ENCODE results near the gene MCRS1.
"Not testable (repeated sequence)": the region's sequence is repeated elsewhere in the genome, so short reads cannot be mapped to it uniquely, and the experiment has no call there.

Gene MCRS1

DNA sequence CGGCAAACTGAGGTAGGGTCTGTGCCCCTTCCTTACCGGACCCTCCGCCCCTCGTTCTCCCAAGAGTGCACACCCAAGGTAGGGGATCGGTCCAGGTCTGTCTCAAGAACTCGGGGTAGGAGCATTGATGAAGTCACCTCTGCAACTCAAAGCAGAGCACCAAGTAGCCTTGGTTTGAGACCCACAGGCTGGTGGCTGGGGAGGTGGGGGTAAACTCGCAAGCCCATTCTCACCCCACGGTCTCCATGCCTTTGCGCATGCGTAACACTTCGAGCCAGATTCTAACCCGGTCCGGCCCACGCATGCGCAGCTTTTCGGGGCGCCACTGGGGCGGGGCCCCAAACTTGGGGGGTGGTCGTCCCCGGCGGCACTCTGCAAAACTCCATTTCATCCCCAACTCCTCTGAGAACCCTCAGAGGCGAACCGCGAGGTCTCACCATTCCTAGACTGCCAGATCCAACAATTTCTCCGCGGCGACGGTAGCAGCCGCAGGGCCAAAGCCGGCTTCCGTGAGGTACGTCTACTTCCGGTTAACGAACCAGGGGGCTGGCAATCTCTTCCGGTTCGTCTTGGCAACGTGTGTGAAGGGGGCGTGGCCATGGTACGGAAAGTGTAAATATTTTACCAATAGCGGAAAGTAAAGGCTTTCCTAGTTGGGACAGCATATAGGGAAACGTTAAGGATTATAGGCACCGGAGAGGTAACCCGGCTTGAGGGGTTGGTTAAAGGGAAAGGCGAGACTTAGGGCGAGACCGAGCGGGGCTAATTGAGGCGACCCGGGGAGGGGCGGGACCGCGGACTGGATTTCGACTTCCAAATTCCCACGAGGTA, at the start of gene MCRS1:
MCRS1 (minus strand) TSS at position 532 of the 831 bp plus-strand sequence. CDS start 1,411 bp downstream, outside the sequence.
- H3K27ac ChIP-seq = peak within 1 kb of the TSS; percentile 73 to 99 (median 91)
- peak within 1 kb of the TSS; percentile 49 to 93 (median 78) for H3K4me3 ChIP-seq

- H3K4me3 ChIP-seq = no peak overlapping the region
- no peak overlapping the region for H3K27ac ChIP-seq
These were observed 48.7 kb upstream of the MCRS1 start for GRCh38 chr12:49616533-49617219.

DNA sequence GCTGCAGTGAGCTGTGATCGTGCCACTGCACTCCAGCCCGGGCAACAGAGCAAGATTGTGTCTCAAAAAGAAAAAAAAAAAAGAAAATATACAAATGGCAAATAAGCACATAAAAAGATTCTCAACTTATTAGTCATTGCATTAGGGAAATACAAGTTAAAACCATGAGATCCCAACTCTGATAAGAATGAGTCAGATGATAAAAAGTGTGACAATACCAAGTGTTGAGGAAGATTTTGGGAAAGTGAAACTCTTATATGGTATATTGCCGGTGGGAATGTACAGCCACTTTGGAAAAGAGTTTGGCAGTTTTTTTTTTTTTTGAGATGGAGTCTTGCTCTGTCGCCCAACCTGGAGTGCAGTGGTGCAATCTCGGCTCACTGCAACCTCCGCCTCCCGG, 47.8 kb upstream of the MCRS1 start:
- Histone ChIP-seq H3K4me3 (no peak overlapping the region), H3K27ac (no peak overlapping the region)

DNA sequence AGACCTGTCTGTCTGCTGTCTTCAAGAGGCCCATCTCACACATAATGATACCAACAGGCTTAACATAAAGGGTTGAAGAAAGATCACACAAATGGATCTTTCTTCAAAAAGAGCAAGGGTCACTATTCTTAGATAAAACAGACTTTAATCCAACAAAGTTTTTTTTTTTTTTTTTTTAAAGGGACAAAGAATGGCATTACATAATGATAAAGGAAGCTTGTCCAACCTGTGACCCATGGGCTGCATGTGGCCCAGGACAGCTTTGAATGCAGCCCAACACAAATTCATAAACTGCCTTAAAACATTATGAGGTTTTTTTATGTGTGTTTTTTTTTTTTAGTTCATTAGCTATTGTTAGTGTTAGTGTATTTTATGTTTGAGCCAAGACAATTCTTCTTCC, 44.3 kb upstream of the MCRS1 start:
- no peak overlapping the region for H3K27ac ChIP-seq

DNA sequence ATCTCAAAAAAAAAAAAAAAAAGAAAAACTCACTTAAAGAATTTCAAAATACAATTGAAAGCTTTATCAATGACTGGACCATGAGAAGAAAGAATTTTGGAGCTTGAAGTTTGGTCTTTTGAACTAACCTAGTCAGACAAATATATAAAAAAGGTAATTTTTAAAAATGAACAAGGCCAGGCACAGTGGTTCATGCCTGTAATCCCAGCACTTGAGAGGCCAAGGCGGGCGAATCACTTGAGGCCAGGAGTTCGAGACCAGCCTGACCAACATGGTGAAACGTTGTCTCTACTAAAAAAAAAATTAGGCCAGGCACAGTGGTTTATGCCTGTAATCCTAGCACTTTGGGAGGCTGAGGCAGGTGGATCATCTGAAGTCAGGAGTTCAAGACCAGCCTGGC, 42.8 kb upstream of the MCRS1 start:
- H3K4me3 ChIP-seq, H3K27ac ChIP-seq: not testable (repeated sequence)

More for the DNA sequence above, 44.3 kb upstream of the MCRS1 start:
- no peak overlapping the region for H3K4me3 ChIP-seq

GRCh38 chr12:49609875-49610154, 41.9 kb upstream of the MCRS1 start:
- no peak overlapping the region for H3K4me3 ChIP-seq
- no peak overlapping the region for H3K27ac ChIP-seq

- no peak overlapping the region for H3K4me3 ChIP-seq
- H3K27ac ChIP-seq = no peak overlapping the region
These were observed 41.3 kb upstream of the MCRS1 start for GRCh38 chr12:49609059-49609874.

- H3K27ac ChIP-seq, H3K4me3 ChIP-seq: not testable (repeated sequence)
These were observed 37.6 kb upstream of the MCRS1 start, which contains the start of gene FAM186B for GRCh38 chr12:49605539-49605938. Gene FAM186B (minus strand): TSS chr12:49605639. CDS start chr12:49605477, 162 bp downstream.

- no peak overlapping the region for H3K27ac ChIP-seq
- H3K4me3 ChIP-seq = no peak overlapping the region
These were observed 36.9 kb upstream of the MCRS1 start for GRCh38 chr12:49604856-49605255.

GRCh38 chr12:49603721-49604120, 35.8 kb upstream of the MCRS1 start:
- Histone ChIP-seq H3K27ac (no peak overlapping the region), H3K4me3 (no peak overlapping the region)

GRCh38 chr12:49599961-49600360, 32.0 kb upstream of the MCRS1 start:
- no peak overlapping the region for H3K27ac ChIP-seq
- no peak overlapping the region for H3K4me3 ChIP-seq

DNA sequence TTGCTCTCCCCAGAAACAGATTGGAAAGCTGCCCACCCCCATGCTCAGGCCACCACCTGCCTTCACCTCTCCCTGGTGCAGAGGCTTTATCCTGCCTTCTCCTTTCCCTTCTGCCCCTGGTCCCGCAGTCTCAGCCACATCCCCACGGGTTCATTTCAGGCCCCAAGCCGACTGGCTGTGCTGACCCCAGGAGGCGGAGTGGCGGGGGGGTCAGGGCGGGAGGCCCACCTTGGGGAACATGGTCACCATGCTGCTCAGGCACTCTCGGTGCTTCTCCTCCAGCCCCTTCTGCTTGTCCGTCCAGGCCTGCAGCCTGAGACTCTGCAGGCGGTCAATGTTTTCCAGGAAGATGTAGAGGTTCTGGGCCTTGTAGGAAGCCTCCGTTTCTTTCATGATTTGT, 30.6 kb upstream of the MCRS1 start:
- Histone ChIP-seq H3K27ac (no peak overlapping the region), H3K4me3 (no peak overlapping the region)

DNA sequence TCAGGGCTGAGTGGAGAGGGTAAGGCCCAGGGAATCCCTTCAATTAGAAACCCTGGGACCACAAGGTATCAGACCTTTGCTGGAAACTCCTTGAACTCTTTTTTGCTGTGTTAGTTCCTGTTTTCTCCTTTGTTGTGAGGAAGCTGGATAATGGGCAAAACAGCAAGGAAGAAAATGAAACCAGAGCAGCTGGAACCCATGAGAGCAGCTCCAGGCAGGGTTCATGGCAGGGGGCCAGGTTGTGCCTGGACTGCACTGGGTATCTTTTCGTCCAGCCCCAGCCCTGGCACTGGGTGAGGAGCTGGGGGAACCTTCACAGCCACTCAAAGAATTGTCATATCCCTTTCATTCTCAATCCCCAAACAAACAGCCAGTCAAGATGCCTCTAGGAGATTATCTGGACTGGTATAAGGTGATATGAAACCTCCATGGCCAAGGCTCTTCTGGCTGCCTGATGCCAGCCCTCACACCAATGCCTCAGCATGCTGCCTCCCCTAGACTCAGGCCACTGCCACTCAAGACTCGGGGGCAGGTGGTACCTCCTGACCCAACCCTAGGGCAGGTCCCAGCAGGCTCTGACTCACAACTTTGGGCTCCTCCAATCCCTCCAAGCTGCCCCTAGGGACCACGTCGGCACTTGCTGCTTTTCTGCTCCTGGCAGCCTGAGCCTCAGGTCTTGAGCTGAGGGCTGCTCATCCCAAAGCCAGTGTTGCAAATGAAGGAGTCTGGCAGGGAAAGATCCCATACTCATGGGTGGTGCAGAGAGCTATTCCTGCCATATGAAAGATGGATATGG, 21.0 kb upstream of the MCRS1 start:
- H3K27ac ChIP-seq = no peak overlapping the region
- H3K4me3 ChIP-seq = no peak overlapping the region

- Histone ChIP-seq H3K27ac (no peak overlapping the region), H3K4me3 (no peak overlapping the region)
These were observed 20.3 kb upstream of the MCRS1 start for GRCh38 chr12:49588281-49588680.

- no peak overlapping the region for H3K4me3 ChIP-seq
- H3K27ac ChIP-seq = no peak overlapping the region
These were observed 19.4 kb upstream of the MCRS1 start for GRCh38 chr12:49587174-49587908.

GRCh38 chr12:49585477-49586459, 17.8 kb upstream of the MCRS1 start:
- Histone ChIP-seq H3K27ac (no peak overlapping the region), H3K4me3 (no peak overlapping the region)

- Histone ChIP-seq H3K4me3 (no peak overlapping the region), H3K27ac (no peak overlapping the region)
These were observed 16.6 kb upstream of the MCRS1 start for GRCh38 chr12:49584591-49584990.

Measured in skin epidermis (tissue), 12 donors.